ENCODE measurements around the gene SH3D19. TPM values are rescaled to one million over a fixed set of nuclear protein-coding genes. Genes with fewer than 3 reads are reported as not detected.

SH3D19 gene
- total RNA-seq, 1 experiment from 2014 or later, result 41.7 TPM

GRCh38 chr4:151219948-151220347, 105.5 kb downstream of the SH3D19 start:
- H3K4me1 ChIP-seq (replicated peaks; ENCODE audit: insufficient read depth), result no peaks in the 10 kb centered on the region; the same call in 1 of the 2 replicates
- DNase-seq, result no peak
- H3K79me2 ChIP-seq (ENCODE audit: low read depth), result no peaks in the 10 kb centered on the region
- no peak overlapping the region for H3K4me3 ChIP-seq
- no peak overlapping the region for H3K4me2 ChIP-seq
- H3K27me3 ChIP-seq (ENCODE audit: insufficient read depth, low read depth), result no peaks in the 10 kb centered on the region
- TF ChIP-seq EZH2 (IDR thresholded peaks at IDR 0.05; ENCODE audit: low read depth) (no peak), CTCF (conservative IDR thresholded peaks at IDR 0.05) (no peak)
- H3F3A ChIP-seq (ENCODE audit: insufficient read depth, low read depth), result no peaks in the 10 kb centered on the region
- H2AFZ ChIP-seq, result no peak overlapping the region
- intact Hi-C loops (cut with micrococcal nuclease; ENCODE audit: unreplicated experiment), result no loop called here
- H3K9me3 ChIP-seq (ENCODE audit: insufficient read depth, low read depth), result no peaks in the 10 kb centered on the region
- no peaks in the 10 kb centered on the region for H4K20me1 ChIP-seq (ENCODE audit: insufficient read depth)
- POLR2A ChIA-PET (ENCODE audit: unreplicated experiment), result no interaction called here
- H3K9me2 ChIP-seq (ENCODE audit: insufficient read depth), result no peaks in the 10 kb centered on the region
- no peaks in the 10 kb centered on the region for H3K36me3 ChIP-seq (ENCODE audit: low read depth)
- no peak overlapping the region for H3K27ac ChIP-seq
- no TSS peak for BruUV-seq (replicated peaks)
- CTCF ChIA-PET, result no interaction called here

- ChIA-PET POLR2A (ENCODE audit: unreplicated experiment) (no interaction called here), CTCF (no interaction called here)
- H3K9me3 ChIP-seq (ENCODE audit: insufficient read depth, low read depth), result no peaks in the 10 kb centered on the region
- TF ChIP-seq CTCF (conservative IDR thresholded peaks at IDR 0.05), result no peak
- no peak for TF ChIP-seq EZH2 (IDR thresholded peaks at IDR 0.05; ENCODE audit: low read depth)
- no peak for DNase-seq
- no peaks in the 10 kb centered on the region for H4K20me1 ChIP-seq (ENCODE audit: insufficient read depth)
- no peak overlapping the region for H3K4me3 ChIP-seq
- H3K4me2 ChIP-seq, result no peak overlapping the region
- no peaks in the 10 kb centered on the region for H3K27me3 ChIP-seq (ENCODE audit: insufficient read depth, low read depth)
- intact Hi-C loops (cut with micrococcal nuclease; ENCODE audit: unreplicated experiment), result no loop called here
- no TSS peak for BruUV-seq (replicated peaks)
- no peaks in the 10 kb centered on the region for H3K9me2 ChIP-seq (ENCODE audit: insufficient read depth)
- no peak overlapping the region for H2AFZ ChIP-seq
- no peak overlapping the region for H3K27ac ChIP-seq
- H3K79me2 ChIP-seq (ENCODE audit: low read depth), result no peaks in the 10 kb centered on the region
- H3F3A ChIP-seq (ENCODE audit: insufficient read depth, low read depth), result no peaks in the 10 kb centered on the region
- H3K4me1 ChIP-seq (replicated peaks; ENCODE audit: insufficient read depth), result no peaks in the 10 kb centered on the region; the same call in 1 of the 2 replicates
- H3K36me3 ChIP-seq (ENCODE audit: low read depth), result no peaks in the 10 kb centered on the region
These were observed 106.3 kb downstream of the SH3D19 start for GRCh38 chr4:151219091-151219490.

GRCh38 chr4:151218343-151218742, 107.1 kb downstream of the SH3D19 start:
- intact Hi-C loops (cut with micrococcal nuclease; ENCODE audit: unreplicated experiment), result no loop called here
- no peaks in the 10 kb centered on the region for H3K9me3 ChIP-seq (ENCODE audit: insufficient read depth, low read depth)
- H3K27ac ChIP-seq, result no peak overlapping the region
- no peak overlapping the region for H2AFZ ChIP-seq
- no peak for DNase-seq
- H3K36me3 ChIP-seq (ENCODE audit: low read depth), result no peaks in the 10 kb centered on the region
- H3K79me2 ChIP-seq (ENCODE audit: low read depth), result no peaks in the 10 kb centered on the region
- TF ChIP-seq CTCF (conservative IDR thresholded peaks at IDR 0.05) (no peak), EZH2 (IDR thresholded peaks at IDR 0.05; ENCODE audit: low read depth) (no peak)
- H3K9me2 ChIP-seq (ENCODE audit: insufficient read depth), result no peaks in the 10 kb centered on the region
- H3F3A ChIP-seq (ENCODE audit: insufficient read depth, low read depth), result no peaks in the 10 kb centered on the region
- H3K4me1 ChIP-seq (replicated peaks; ENCODE audit: insufficient read depth), result no peaks in the 10 kb centered on the region; the same call in 1 of the 2 replicates
- H3K27me3 ChIP-seq (ENCODE audit: insufficient read depth, low read depth), result no peaks in the 10 kb centered on the region
- no TSS peak for BruUV-seq (replicated peaks)
- H4K20me1 ChIP-seq (ENCODE audit: insufficient read depth), result no peaks in the 10 kb centered on the region
- no peak overlapping the region for H3K4me3 ChIP-seq
- ChIA-PET POLR2A (ENCODE audit: unreplicated experiment) (no interaction called here), CTCF (no interaction called here)
- no peak overlapping the region for H3K4me2 ChIP-seq

All from PC-9 (cell line).